Fibroblast of lung (primary cell): Measurements from ENCODE around the gene TAS2R7. TPM values are rescaled to one million over a fixed set of nuclear protein-coding genes. Genes with fewer than 3 reads are reported as not detected.

Source experiments
- DNase-seq, 2 donors: peaks; one replicate each; pipeline versions ENCODE4 v3.0.0 to v3.0.0-alpha.2; 2010; ENCODE audit warnings: low read depth in 2 of 2
- H2AFZ ChIP-seq: 2 replicates; pipeline ENCODE4 v1.5.1; 2012; ENCODE audit warnings: low read length, control low read depth, inconsistent platforms
- H3K27ac ChIP-seq: 2 replicates; pipeline ENCODE4 v1.5.1; 2011; ENCODE audit warnings: low read length, control low read depth; ENCODE audit not compliant: insufficient read depth
- H3K27me3 ChIP-seq: 2 replicates; pipeline ENCODE4 v1.5.1; 2011; ENCODE audit warnings: mild to moderate bottlenecking, low read length; ENCODE audit not compliant: control insufficient read depth, insufficient read depth
- H3K36me3 ChIP-seq: 2 replicates; pipeline ENCODE4 v1.5.1; 2011; ENCODE audit warnings: low read length; ENCODE audit not compliant: control insufficient read depth, insufficient read depth
- H3K4me1 ChIP-seq: 2 replicates; pipeline ENCODE4 v1.5.1; 2011; ENCODE audit warnings: low read length; ENCODE audit not compliant: control insufficient read depth, insufficient read depth; ENCODE audit errors: extremely low read depth
- H3K4me2 ChIP-seq: 2 replicates; pipeline ENCODE4 v1.5.1; 2011; ENCODE audit warnings: low read length, control low read depth; ENCODE audit not compliant: insufficient read depth; ENCODE audit errors: extremely low read depth
- H3K4me3 ChIP-seq, 4 experiments: fragments of 200-600 bp in 1 of 4; sonication (generic) in 1 of 4; replicated peaks in 1 of 4; 2 replicates each; pipeline ENCODE4 v1.5.1; 2011 to 2016; ENCODE audit warnings: low read length in 4 of 4, low read depth in 3 of 4, mild to moderate bottlenecking in 3 of 4, control low read depth in 2 of 4, inconsistent platforms in 1 of 4, mixed read lengths in 1 of 4; ENCODE audit not compliant: insufficient read depth in 1 of 4; ENCODE audit errors: control extremely low read depth in 1 of 4
- H3K79me2 ChIP-seq: 2 replicates; pipeline ENCODE4 v1.5.1; 2012; ENCODE audit warnings: mild to moderate bottlenecking, low read length, inconsistent platforms; ENCODE audit not compliant: control insufficient read depth, insufficient read depth
- H3K9ac ChIP-seq: 2 replicates; pipeline ENCODE4 v1.5.1; 2011; ENCODE audit warnings: mild to moderate bottlenecking, low read length, control low read depth; ENCODE audit not compliant: insufficient read depth
- H3K9me3 ChIP-seq: 2 replicates; pipeline ENCODE4 v1.5.1; 2012; ENCODE audit warnings: low read depth, low read length; ENCODE audit not compliant: control insufficient read depth, insufficient read depth
- H4K20me1 ChIP-seq: 2 replicates; pipeline ENCODE4 v1.5.1; 2011; ENCODE audit warnings: low read length; ENCODE audit not compliant: control insufficient read depth, insufficient read depth; ENCODE audit errors: extremely low read depth
- EZH2 ChIP-seq: IDR thresholded peaks from 2 replicates; pipeline ENCODE4 v1.5.1; 2012; ENCODE audit warnings: low read length, control low read depth, mild to moderate bottlenecking; ENCODE audit errors: missing control alignments
- polyA minus RNA-seq: library from RNA; depleted of rRNA, polyadenylated mRNA; stranded (reverse); fragments of >200 nt; gene quantifications from 2 replicates; pipeline ENCODE4 v1.2.3, GENCODE V29; 2011; ENCODE audit warnings: low replicate concordance
- polyA plus RNA-seq, 2 donors: library from polyadenylated mRNA; depleted of rRNA in 1 of 2; stranded (reverse) in 1 of 2; unstranded in 1 of 2; fragments of >200 nt; gene quantifications; 2 replicates each; pipeline ENCODE4 v1.2.1, GENCODE V29; 2011 to 2012; ENCODE audit warnings: missing spikeins in 1 of 2
- total RNA-seq: library from RNA; depleted of rRNA; stranded (reverse); fragments of >200 nt; gene quantifications from 2 replicates; pipeline ENCODE4 v1.2.1, GENCODE V29; 2014
- TF ChIP-seq, protein P1 (sequence below), 2 donors: IDR thresholded peaks in 1 of 2; conservative IDR thresholded peaks in 1 of 2; 1 replicate in 1 of 2; 2 replicates in 1 of 2; pipeline ENCODE4 v1.5.1; 2011 to 2012; ENCODE audit warnings: low read length in 2 of 2, control low read depth in 1 of 2, inconsistent platforms in 1 of 2, low read depth in 1 of 2, mild to moderate bottlenecking in 1 of 2

The TAS2R7 gene, protein sequence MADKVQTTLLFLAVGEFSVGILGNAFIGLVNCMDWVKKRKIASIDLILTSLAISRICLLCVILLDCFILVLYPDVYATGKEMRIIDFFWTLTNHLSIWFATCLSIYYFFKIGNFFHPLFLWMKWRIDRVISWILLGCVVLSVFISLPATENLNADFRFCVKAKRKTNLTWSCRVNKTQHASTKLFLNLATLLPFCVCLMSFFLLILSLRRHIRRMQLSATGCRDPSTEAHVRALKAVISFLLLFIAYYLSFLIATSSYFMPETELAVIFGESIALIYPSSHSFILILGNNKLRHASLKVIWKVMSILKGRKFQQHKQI
- total RNA-seq (not detected in 2 replicates), polyA plus RNA-seq (not detected in 2 replicates), polyA minus RNA-seq (not detected in 2 replicates)
- not detected in 2 replicates for polyA plus RNA-seq (2012)

DNA sequence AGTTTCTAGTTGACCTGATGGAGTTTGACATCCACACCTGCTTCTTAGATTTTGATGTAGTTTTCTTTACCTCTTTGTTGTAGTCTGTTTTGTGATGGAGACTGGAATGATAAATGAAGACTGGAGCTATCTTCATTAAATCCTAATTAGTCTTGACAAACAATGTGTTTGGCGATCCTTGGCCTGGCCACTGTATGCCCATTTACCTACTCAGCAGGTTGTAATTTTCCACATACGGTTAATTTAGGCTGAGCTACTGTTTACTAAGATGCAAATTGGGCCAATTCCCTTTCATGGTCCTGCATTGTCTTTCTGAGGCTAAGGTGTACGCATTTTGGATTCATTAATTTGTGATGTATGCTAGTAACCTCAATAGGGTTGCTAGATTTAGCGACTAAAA, at the start of gene TAS2R7:
TSS of gene TAS2R7 (minus strand) at position 41 of the 400 bp plus-strand sequence. CDS start 57 bp downstream, outside the sequence.
- H3K9ac ChIP-seq, result no peak within 1 kb of the TSS
- H3K27me3 ChIP-seq, result peaks cover 3% of the 10 kb centered on the region
- DNase-seq, result no peak
- H3K9me3 ChIP-seq, result no peaks in the 10 kb centered on the region
- H3K36me3 ChIP-seq, result no peaks in the 10 kb centered on the region
- H3K4me1 ChIP-seq, result no peaks in the 10 kb centered on the region
- H3K27ac ChIP-seq, result no peak within 1 kb of the TSS
- TF ChIP-seq EZH2, result no peak
- TF ChIP-seq, protein P1, sequence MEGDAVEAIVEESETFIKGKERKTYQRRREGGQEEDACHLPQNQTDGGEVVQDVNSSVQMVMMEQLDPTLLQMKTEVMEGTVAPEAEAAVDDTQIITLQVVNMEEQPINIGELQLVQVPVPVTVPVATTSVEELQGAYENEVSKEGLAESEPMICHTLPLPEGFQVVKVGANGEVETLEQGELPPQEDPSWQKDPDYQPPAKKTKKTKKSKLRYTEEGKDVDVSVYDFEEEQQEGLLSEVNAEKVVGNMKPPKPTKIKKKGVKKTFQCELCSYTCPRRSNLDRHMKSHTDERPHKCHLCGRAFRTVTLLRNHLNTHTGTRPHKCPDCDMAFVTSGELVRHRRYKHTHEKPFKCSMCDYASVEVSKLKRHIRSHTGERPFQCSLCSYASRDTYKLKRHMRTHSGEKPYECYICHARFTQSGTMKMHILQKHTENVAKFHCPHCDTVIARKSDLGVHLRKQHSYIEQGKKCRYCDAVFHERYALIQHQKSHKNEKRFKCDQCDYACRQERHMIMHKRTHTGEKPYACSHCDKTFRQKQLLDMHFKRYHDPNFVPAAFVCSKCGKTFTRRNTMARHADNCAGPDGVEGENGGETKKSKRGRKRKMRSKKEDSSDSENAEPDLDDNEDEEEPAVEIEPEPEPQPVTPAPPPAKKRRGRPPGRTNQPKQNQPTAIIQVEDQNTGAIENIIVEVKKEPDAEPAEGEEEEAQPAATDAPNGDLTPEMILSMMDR (conservative IDR thresholded peaks at IDR 0.05 in 1 of 2, IDR thresholded peaks at IDR 0.05 in 1 of 2; ENCODE audit: low read depth in 1 of 2, low read length in 2 of 2), result no peak
- H4K20me1 ChIP-seq, result no peaks in the 10 kb centered on the region
- H3K4me3 ChIP-seq, result no peak within 1 kb of the TSS
- H3K4me2 ChIP-seq, result no peak within 1 kb of the TSS
- no peaks in the 10 kb centered on the region for H3K79me2 ChIP-seq
- no peak within 1 kb of the TSS for H2AFZ ChIP-seq

DNA sequence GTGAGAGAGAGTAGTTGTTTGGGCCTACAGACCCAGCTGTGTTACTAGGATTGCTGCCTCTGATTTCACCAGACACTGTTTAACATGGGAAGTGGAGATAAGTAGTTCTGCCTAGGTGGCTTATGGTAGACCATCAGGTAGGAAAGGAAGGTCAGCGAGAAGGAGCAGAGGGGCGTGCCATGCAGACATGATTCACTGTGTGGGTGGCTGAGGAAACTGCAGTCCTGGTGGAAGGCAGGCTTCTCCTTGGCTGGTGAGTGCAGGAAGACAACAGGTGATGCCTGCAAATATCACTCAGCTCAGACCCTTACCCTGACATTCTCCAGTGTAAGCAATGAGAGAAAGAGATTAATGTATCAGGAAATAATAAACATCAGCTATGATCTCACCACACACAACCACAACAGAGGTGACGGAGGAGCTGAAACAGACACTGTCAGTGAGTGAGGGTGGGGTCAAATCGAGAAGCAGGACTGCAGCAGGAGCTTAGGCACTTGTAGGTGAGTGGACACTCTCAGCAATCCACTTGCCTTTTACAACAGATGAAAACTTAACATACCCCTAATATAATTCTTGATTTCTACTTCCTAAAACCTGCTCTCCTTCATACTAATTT, 48.9 kb upstream of the TAS2R7 start:
- Histone ChIP-seq H4K20me1 (no peaks in the 10 kb centered on the region), H3K27me3 (no peaks in the 10 kb centered on the region), H3K4me2 (no peak overlapping the region), H3K9ac (no peak overlapping the region), H3K79me2 (no peaks in the 10 kb centered on the region), H3K36me3 (no peaks in the 10 kb centered on the region), H2AFZ (no peak overlapping the region), H3K4me1 (no peaks in the 10 kb centered on the region), H3K4me3 (no peak overlapping the region), H3K27ac (no peak overlapping the region), H3K9me3 (no peaks in the 10 kb centered on the region)
- DNase-seq, result no peak
- TF ChIP-seq, protein P1 (conservative IDR thresholded peaks at IDR 0.05 in 1 of 2, IDR thresholded peaks at IDR 0.05 in 1 of 2; ENCODE audit: low read depth in 1 of 2, low read length in 2 of 2), result no peak
- no peak for TF ChIP-seq EZH2

DNA sequence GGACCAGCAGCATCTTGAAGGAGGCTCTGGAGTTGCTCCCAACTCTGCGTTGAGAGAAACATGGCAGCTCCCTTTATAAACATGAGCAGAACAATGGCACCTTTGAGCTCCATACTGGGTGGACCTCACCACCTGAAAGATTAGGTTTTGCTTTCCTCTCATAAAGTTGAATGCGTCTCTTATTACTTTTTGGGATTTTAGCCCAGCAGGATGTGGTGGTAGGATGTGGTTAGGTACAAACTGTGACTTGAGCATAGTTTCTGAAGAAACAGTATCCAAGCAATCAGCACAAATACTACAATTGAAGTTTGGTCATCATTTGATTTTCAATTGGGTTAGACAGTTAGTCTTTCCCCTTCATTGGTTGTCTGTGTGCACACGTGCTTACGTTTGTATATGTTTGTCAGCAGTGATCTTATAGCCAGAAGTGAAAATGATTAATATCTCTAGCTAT, 47.0 kb upstream of the TAS2R7 start, which contains the start of gene PRR4:
TSS of gene PRR4 (minus strand) at position 51 of the 454 bp plus-strand sequence. CDS start at position 13, 38 bp downstream.
- TF ChIP-seq, protein P1 (conservative IDR thresholded peaks at IDR 0.05 in 1 of 2, IDR thresholded peaks at IDR 0.05 in 1 of 2; ENCODE audit: low read depth in 1 of 2, low read length in 2 of 2), result no peak
- TF ChIP-seq EZH2, result no peak
- H3K27ac ChIP-seq, result no peak within 1 kb of the TSS

More for the DNA sequence above, 47.0 kb upstream of the TAS2R7 start, which contains the start of gene PRR4:
- Histone ChIP-seq H3K4me2 (no peak within 1 kb of the TSS), H3K9me3 (no peaks in the 10 kb centered on the region), H3K9ac (no peak within 1 kb of the TSS), H3K4me3 (no peak within 1 kb of the TSS), H4K20me1 (no peaks in the 10 kb centered on the region), H3K36me3 (no peaks in the 10 kb centered on the region), H3K4me1 (no peaks in the 10 kb centered on the region), H3K27me3 (no peaks in the 10 kb centered on the region), H3K79me2 (no peaks in the 10 kb centered on the region), H2AFZ (no peak within 1 kb of the TSS)
- DNase-seq, result peak in 1 of 2 donors; percentile 30
